Natural killer cell treated with Interleukin-12 subunit alpha and Interleukin-12 subunit beta and Interleukin-15 and Interleukin-18, amount 100 ng/mL, for 72 hours (primary cell): ENCODE measurements around the gene FUS. TPM values are rescaled to one million over a fixed set of nuclear protein-coding genes. Genes with fewer than 3 reads are reported as not detected.
A peak's percentile ranks its signal among the peaks of the same experiment; 100 is the strongest.
"Not testable (repeated sequence)": the region's sequence is repeated elsewhere in the genome, so short reads cannot be mapped to it uniquely, and the experiment has no call there.

Experiments
- ATAC-seq, 2 donors: fragments of 150-1000 bp; cut with Tn5 transposase in 1 of 2; sonication (Bioruptor Pico), chemical (Tn5 transposase) in 1 of 2; 2 replicates each; pipeline ENCODE4 v1.10.0; 2021
- DNase-seq: peaks from one replicate; pipeline ENCODE4 v3.0.0; 2022; ENCODE audit warnings: low spot score
- H3K27ac Mint-ChIP-seq, 2 donors: 1 replicate in 1 of 2; 2 replicates in 1 of 2; pipeline ENCODE4 v1.8.0; 2022; ENCODE audit warnings: mixed read lengths in 2 of 2, mild to moderate bottlenecking in 1 of 2, moderate library complexity in 1 of 2
- H3K27me3 Mint-ChIP-seq, 2 donors: 1 replicate in 1 of 2; 2 replicates in 1 of 2; pipeline ENCODE4 v1.8.0; 2022; ENCODE audit warnings: mixed read lengths in 2 of 2
- H3K36me3 Mint-ChIP-seq: one replicate; pipeline ENCODE4 v1.8.0; 2022; ENCODE audit warnings: mixed read lengths
- H3K4me1 Mint-ChIP-seq, 2 donors: 1 replicate in 1 of 2; 2 replicates in 1 of 2; pipeline ENCODE4 v1.8.0; 2022; ENCODE audit warnings: low read depth in 2 of 2, mixed read lengths in 2 of 2, mild to moderate bottlenecking in 1 of 2
- H3K4me3 Mint-ChIP-seq: one replicate; pipeline ENCODE4 v1.8.0; 2022; ENCODE audit warnings: mixed read lengths
- H3K9me3 Mint-ChIP-seq: 2 replicates; pipeline ENCODE4 v1.8.0; 2022; ENCODE audit warnings: mixed read lengths
- total RNA-seq, 2 donors: library from RNA; stranded (reverse); gene quantifications; one replicate each; pipeline ENCODE4 v1.2.3, GENCODE V29; 2022

Gene FUS
- total RNA-seq, 2 donors from 2014 or later: 625 to 840 TPM

DNA sequence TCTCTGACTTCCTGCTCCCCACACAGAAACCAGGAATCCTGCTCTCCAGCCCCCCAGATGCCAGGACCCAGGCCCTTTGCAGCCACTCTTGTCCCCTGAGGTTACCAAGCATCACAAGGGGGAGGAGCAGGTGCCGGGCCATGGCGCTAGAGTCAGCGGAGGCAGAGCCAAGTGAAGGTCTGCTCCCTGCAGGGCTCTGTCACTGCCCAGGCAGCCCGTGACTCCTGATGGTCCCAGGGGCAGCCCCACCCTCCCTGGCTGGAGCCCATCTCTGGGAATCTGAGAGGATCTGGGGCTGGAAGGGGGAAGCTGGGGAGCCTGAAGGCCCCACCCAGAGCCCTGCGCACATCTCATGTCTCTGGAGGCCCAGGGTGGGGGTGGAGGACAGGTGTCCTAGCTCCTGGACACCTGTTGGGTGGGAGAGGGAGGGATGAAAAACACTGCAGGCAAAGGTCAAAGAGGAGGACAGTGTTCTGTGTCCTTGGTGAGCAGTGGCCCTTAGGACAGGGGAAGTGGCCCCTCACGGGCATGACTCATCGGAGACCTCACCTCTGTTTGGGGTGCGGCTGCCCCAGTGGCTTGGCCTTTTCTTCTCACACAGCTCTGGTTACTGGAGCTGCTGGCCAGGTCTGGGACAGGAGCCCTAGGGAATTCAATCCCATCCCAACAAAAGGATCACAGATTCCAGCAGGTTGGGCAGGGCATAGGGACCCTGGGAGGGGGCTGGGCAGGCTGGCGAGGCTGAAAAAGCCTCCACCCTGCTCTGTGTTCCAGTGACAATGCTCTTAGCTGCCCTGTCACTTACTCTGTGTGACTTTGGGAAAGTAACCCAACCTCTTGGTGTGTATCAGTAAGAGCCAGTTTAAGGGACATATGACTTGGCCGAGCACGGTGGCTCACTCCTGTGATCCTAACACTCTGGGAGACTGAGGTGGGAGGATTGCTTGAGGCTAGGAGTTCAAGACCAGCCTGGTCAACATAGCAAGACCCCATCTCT, 29.7 kb upstream of the FUS start, which contains the start of gene PRSS36:
Gene PRSS36 (minus strand): TSS at position 173 of the 997 bp plus-strand sequence. CDS start 31 bp downstream, at position 142.
- Mint-ChIP-seq H3K4me3 (no peak within 1 kb of the TSS), H3K36me3 (no peaks in the 10 kb centered on the region), H3K27me3 (peaks cover 0 to 7% of the 10 kb centered on the region in 2 donors), H3K9me3 (no peaks in the 10 kb centered on the region), H3K4me1 (no peaks in the 10 kb centered on the region), H3K27ac (no peak within 1 kb of the TSS)
- ATAC-seq (peak in 1 of 2 donors; percentile 4), DNase-seq (no peak)

- H3K4me1 Mint-ChIP-seq, H3K9me3 Mint-ChIP-seq, DNase-seq, H3K4me3 Mint-ChIP-seq, H3K27ac Mint-ChIP-seq, H3K27me3 Mint-ChIP-seq, H3K36me3 Mint-ChIP-seq, ATAC-seq: not testable (repeated sequence)
These were observed 29.0 kb upstream of the FUS start for GRCh38 chr16:31150976-31151375.

DNA sequence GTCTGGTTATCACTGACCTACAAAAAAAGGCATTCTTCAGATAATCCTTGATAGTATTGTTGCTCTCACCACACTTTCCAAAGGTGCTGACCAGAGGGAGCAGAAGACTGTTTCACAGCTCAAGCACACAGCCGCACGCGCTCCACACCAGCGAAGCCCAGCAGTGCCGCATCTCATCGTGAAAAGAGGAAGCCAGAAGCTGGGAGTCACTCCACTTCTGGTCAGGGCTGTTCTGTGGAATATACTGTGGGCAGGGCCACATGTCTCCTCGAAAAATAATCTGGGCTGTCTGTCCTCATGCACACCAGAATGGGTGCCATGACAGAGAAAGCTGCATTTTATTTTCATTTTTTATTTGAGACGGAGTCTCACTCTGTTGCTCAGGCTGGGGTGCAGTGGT, 22.8 kb upstream of the FUS start:
- H3K27me3 Mint-ChIP-seq: no peaks in the 10 kb centered on the region
- no peaks in the 10 kb centered on the region for H3K9me3 Mint-ChIP-seq
- no peak for DNase-seq
- H3K4me1 Mint-ChIP-seq: peaks cover 0 to 8% of the 10 kb centered on the region in 2 donors
- ATAC-seq: no peak
- no peak overlapping the region for H3K27ac Mint-ChIP-seq
- peak overlapping the region; percentile 12 for H3K4me3 Mint-ChIP-seq
- no peaks in the 10 kb centered on the region for H3K36me3 Mint-ChIP-seq

- Mint-ChIP-seq H3K36me3 (no peaks in the 10 kb centered on the region), H3K4me3 (no peak overlapping the region), H3K27me3 (no peaks in the 10 kb centered on the region), H3K27ac (no peak overlapping the region), H3K4me1 (no peaks in the 10 kb centered on the region), H3K9me3 (no peaks in the 10 kb centered on the region)
- no peak for ATAC-seq
- DNase-seq: no peak
These were observed 12.6 kb upstream of the FUS start for GRCh38 chr16:31167315-31167714.

GRCh38 chr16:31168848-31169247, 11.1 kb upstream of the FUS start:
- Mint-ChIP-seq H3K4me1 (no peaks in the 10 kb centered on the region), H3K36me3 (no peaks in the 10 kb centered on the region), H3K27me3 (no peaks in the 10 kb centered on the region), H3K9me3 (no peaks in the 10 kb centered on the region), H3K27ac (no peak overlapping the region), H3K4me3 (no peak overlapping the region)
- DNase-seq (no peak), ATAC-seq (no peak)

DNA sequence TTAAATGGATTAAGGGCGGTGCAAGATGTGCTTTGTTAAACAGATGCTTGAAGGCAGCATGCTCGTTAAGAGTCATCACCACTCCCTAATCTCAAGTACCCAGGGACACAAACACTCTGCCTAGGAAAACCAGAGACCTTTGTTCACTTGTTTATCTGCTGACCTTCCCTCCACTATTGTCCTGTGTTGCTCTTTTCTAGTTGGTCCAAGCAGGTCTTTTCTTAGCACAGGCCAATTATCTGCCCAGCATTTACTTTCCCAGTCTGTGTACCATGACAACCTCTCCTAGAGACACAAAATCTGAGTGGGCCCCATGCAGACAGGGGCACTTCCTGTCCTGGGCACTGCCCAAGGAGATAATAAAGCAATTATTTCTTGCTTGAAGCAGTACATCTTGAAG, 9.9 kb upstream of the FUS start:
- not testable (repeated sequence) for ATAC-seq, H3K36me3 Mint-ChIP-seq, H3K27ac Mint-ChIP-seq, DNase-seq, H3K27me3 Mint-ChIP-seq, H3K4me3 Mint-ChIP-seq, H3K9me3 Mint-ChIP-seq, H3K4me1 Mint-ChIP-seq

- ATAC-seq: no peak
- H3K4me1 Mint-ChIP-seq: peaks cover 34 to 38% of the 10 kb centered on the region in 2 donors
- H3K9me3 Mint-ChIP-seq: no peaks in the 10 kb centered on the region
- peak overlapping the region; percentile 4 to 23 for H3K27ac Mint-ChIP-seq
- H3K4me3 Mint-ChIP-seq: peak overlapping the region; percentile 52
- H3K36me3 Mint-ChIP-seq: peaks cover 13% of the 10 kb centered on the region
- peaks cover 0 to 2% of the 10 kb centered on the region in 2 donors for H3K27me3 Mint-ChIP-seq
- peak; percentile 67 for DNase-seq
These were observed 2.8 kb upstream of the FUS start for GRCh38 chr16:31177136-31177535.

DNA sequence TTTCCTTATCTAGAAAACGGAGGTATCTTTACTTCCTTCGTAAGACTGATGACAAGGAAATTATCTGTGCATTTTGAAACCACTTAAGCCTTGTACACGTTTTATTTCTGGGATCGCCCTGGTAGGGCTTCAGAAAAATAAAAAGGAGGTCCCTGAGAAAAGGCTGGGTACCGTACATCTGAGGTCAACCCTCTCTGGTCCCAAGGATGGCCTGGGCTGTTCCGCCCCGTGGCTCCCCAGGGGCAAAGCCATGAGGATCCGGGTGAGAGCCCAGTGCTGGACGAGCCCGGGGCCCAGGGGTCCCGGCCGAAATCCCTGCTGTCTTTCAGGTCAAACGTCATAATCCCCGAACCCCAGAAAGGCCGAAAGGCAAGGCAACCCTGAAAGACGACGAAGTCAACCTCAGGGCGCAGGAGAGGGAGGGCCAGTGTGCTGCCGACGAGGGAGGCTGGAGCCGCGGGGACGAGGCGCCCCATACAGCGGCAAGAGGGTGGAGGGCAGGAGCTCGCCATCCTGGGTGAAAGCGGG, 656 bp upstream of the FUS start:
- peaks cover 54 to 58% of the 10 kb centered on the region in 2 donors for H3K4me1 Mint-ChIP-seq
- no peak for ATAC-seq
- peak overlapping the region; percentile 99 to 100 for H3K27ac Mint-ChIP-seq
- peak overlapping the region; percentile 99 for H3K4me3 Mint-ChIP-seq
- peaks cover 33% of the 10 kb centered on the region for H3K36me3 Mint-ChIP-seq
- DNase-seq: peak; percentile 63
- no peaks in the 10 kb centered on the region for H3K9me3 Mint-ChIP-seq
- peaks cover 0 to 2% of the 10 kb centered on the region in 2 donors for H3K27me3 Mint-ChIP-seq

- Mint-ChIP-seq H3K4me1 (peaks cover 72 to 76% of the 10 kb centered on the region in 2 donors), H3K27ac (peak overlapping the region; percentile 99 to 100), H3K27me3 (peaks cover 0 to 2% of the 10 kb centered on the region in 2 donors), H3K4me3 (peak overlapping the region; percentile 99), H3K9me3 (no peaks in the 10 kb centered on the region), H3K36me3 (peaks cover 51% of the 10 kb centered on the region)
- ATAC-seq (no peak), DNase-seq (peak; percentile 67)
These were observed 1.3 kb downstream of the FUS start for GRCh38 chr16:31181102-31181830.

DNA sequence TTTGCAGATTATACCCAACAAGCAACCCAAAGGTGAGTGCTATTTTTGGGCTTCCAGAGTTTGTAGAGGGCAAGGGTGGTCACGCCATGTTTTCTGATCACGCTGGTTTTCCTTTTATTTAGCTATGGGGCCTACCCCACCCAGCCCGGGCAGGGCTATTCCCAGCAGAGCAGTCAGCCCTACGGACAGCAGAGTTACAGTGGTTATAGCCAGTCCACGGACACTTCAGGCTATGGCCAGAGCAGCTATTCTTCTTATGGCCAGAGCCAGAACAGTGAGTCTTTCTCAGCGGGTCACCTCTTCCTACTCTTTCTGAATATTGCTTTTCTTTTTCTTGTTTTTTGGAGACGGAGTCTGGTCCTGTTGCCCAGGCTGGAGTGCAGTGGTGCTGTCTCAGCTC, 2.5 kb downstream of the FUS start:
- DNase-seq: no peak
- H3K9me3 Mint-ChIP-seq: no peaks in the 10 kb centered on the region
- no peak for ATAC-seq
- H3K36me3 Mint-ChIP-seq: peaks cover 63% of the 10 kb centered on the region
- H3K4me1 Mint-ChIP-seq: peaks cover 77 to 80% of the 10 kb centered on the region in 2 donors
- peak overlapping the region; percentile 99 to 100 for H3K27ac Mint-ChIP-seq
- H3K27me3 Mint-ChIP-seq: no peaks in the 10 kb centered on the region
- peak overlapping the region; percentile 99 for H3K4me3 Mint-ChIP-seq

DNA sequence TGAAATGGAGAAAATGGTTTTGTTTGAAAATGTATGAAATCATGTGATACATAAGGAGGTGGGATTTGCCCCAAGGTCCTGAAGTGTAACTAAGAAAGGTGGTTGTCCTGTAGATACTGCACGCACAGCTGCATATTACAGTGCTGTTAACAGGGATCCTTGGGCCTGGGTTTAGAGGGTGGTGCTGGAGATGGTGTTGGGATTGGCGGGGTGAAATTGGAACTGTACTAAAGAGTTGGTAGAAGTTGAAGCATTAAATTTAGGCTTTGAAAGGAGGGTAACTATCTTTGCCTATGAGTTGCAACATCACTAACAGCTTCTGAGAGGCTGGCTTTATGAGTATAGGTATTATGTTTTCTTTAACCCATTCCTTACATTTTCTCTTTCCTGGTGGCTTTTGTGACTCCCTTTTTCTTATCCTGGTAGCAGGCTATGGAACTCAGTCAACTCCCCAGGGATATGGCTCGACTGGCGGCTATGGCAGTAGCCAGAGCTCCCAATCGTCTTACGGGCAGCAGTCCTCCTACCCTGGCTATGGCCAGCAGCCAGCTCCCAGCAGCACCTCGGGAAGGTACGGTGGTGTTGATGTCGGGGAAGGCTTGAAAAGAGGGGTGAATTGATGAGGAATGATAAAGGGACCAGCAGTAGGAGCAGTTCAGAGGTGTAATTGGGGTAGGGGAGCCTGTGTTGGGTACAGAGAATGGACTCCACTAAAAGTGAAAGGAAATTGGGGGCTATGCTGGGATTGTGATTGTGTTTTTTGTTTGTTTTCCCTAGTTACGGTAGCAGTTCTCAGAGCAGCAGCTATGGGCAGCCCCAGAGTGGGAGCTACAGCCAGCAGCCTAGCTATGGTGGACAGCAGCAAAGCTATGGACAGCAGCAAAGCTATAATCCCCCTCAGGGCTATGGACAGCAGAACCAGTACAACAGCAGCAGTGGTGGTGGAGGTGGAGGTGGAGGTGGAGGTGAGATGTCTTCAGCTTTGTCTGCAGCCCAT, 3.8 kb downstream of the FUS start:
- Mint-ChIP-seq H3K4me1 (peaks cover 84 to 89% of the 10 kb centered on the region in 2 donors), H3K27me3 (no peaks in the 10 kb centered on the region), H3K36me3 (peaks cover 68% of the 10 kb centered on the region), H3K4me3 (peak overlapping the region; percentile 99), H3K27ac (peak overlapping the region; percentile 99 to 100), H3K9me3 (no peaks in the 10 kb centered on the region)
- ATAC-seq: no peak
- DNase-seq: no peak

DNA sequence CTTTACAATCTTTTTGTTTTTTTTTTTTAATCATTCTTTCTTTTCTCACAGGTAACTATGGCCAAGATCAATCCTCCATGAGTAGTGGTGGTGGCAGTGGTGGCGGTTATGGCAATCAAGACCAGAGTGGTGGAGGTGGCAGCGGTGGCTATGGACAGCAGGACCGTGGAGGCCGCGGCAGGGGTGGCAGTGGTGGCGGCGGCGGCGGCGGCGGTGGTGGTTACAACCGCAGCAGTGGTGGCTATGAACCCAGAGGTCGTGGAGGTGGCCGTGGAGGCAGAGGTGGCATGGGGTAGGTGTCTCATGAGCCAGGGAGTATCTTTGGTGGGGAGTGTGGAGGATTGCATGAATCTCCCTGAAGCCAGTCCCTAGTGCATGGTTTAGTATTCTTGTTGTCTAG, 4.9 kb downstream of the FUS start:
- peaks cover 80% of the 10 kb centered on the region for H3K36me3 Mint-ChIP-seq
- peak overlapping the region; percentile 86 for H3K4me3 Mint-ChIP-seq
- H3K9me3 Mint-ChIP-seq: no peaks in the 10 kb centered on the region
- no peak for ATAC-seq
- H3K27ac Mint-ChIP-seq: peak overlapping the region; percentile 74 to 100
- no peaks in the 10 kb centered on the region for H3K27me3 Mint-ChIP-seq
- peak; percentile 65 for DNase-seq
- H3K4me1 Mint-ChIP-seq: peaks cover 91% of the 10 kb centered on the region in 2 donors

DNA sequence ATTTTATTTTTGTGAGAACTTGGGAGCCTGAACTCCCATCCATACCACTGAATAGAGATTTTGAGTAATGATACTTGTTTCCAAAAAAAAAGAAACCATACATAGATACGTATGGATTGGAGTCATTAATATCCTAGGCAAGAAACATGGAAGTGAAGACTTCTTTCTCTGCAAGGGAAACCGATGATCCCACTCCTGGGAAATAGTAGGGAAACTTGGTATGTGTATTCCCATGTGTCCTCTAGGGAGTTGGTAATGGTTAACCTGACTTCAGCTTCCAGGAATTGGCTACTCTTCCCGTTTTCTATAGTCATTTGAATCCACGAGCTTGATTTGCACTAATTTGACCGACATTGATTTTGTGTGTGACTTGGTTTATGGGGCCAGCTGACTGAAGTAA, 5.4 kb downstream of the FUS start:
- Mint-ChIP-seq H3K9me3 (no peaks in the 10 kb centered on the region), H3K4me1 (peaks cover 93 to 94% of the 10 kb centered on the region in 2 donors), H3K27ac (peak overlapping the region; percentile 74 to 100), H3K4me3 (peak overlapping the region; percentile 86), H3K27me3 (no peaks in the 10 kb centered on the region), H3K36me3 (peaks cover 84% of the 10 kb centered on the region)
- no peak for ATAC-seq
- DNase-seq: no peak
